Measurements from ENCODE around the gene TNFRSF4.
A peak's percentile ranks its signal among the peaks of the same experiment; 100 is the strongest.

The TNFRSF4 gene

GRCh38 chr1:1223891-1224290 is 9.9 kb upstream of the TNFRSF4 start:
- POLR2A ChIA-PET: no interaction called here
- CTCF ChIA-PET: no interaction called here
- no peak for DNase-seq (ENCODE audit: extremely low spot score)
- TF ChIP-seq FOXK2 (IDR thresholded peaks at IDR 0.05) (no peak), FOXM1 (IDR thresholded peaks at IDR 0.05; ENCODE audit: borderline replicate concordance) (no peak), PKNOX1 (IDR thresholded peaks at IDR 0.05) (no peak), ELF4 (IDR thresholded peaks at IDR 0.05) (no peak), NFRKB (IDR thresholded peaks at IDR 0.05) (no peak), CTBP1 (IDR thresholded peaks at IDR 0.05; ENCODE audit: borderline replicate concordance) (no peak), TARDBP (IDR thresholded peaks at IDR 0.05) (no peak), SP1 (IDR thresholded peaks at IDR 0.05) (no peak), ZNF384 (IDR thresholded peaks at IDR 0.05) (no peak), HDGF (IDR thresholded peaks at IDR 0.05; ENCODE audit: borderline replicate concordance) (no peak)

GRCh38 chr1:1223321-1223720 is 9.4 kb upstream of the TNFRSF4 start:
- CTCF ChIA-PET: no interaction called here
- no peak for DNase-seq (ENCODE audit: extremely low spot score)

GRCh38 chr1:1222575-1223225 is 8.7 kb upstream of the TNFRSF4 start:
- TF ChIP-seq ARNT (IDR thresholded peaks at IDR 0.05): no peak
- peak; percentile 63 for TF ChIP-seq TARDBP (IDR thresholded peaks at IDR 0.05)
- no peak for DNase-seq (ENCODE audit: extremely low spot score)
- POLR2A ChIA-PET: interaction anchor here (0.7 kb wide), 1 partner anchor 22 kb away, joined by 3 read pairs; no protein-coding TSS in a partner anchor
- CTCF ChIA-PET: no interaction called here

More at GRCh38 chr1:1223321-1223720, 9.4 kb upstream of the TNFRSF4 start:
- POLR2A ChIA-PET: interaction anchor here (0.7 kb wide), 1 partner anchor 23 kb away, joined by 3 read pairs; no protein-coding TSS in a partner anchor
- no peak for TF ChIP-seq TARDBP (IDR thresholded peaks at IDR 0.05)
- TF ChIP-seq CTBP1 (IDR thresholded peaks at IDR 0.05; ENCODE audit: borderline replicate concordance): no peak
- no peak for TF ChIP-seq NFRKB (IDR thresholded peaks at IDR 0.05)
- TF ChIP-seq LEF1 (IDR thresholded peaks at IDR 0.05; ENCODE audit: borderline replicate concordance): no peak
- no peak for TF ChIP-seq FOXM1 (IDR thresholded peaks at IDR 0.05; ENCODE audit: borderline replicate concordance)
- no peak for TF ChIP-seq FOXK2 (IDR thresholded peaks at IDR 0.05)
- no peak for TF ChIP-seq FOXA1 (IDR thresholded peaks at IDR 0.05)
- no peak for TF ChIP-seq BHLHE40 (IDR thresholded peaks at IDR 0.05; ENCODE audit: borderline replicate concordance)

- ChIA-PET POLR2A (no interaction called here), CTCF (no interaction called here)
- no peak for TF ChIP-seq PKNOX1 (IDR thresholded peaks at IDR 0.05)
- TF ChIP-seq FOXA1 (IDR thresholded peaks at IDR 0.05): no peak
- TF ChIP-seq ELF4 (IDR thresholded peaks at IDR 0.05): no peak
- TF ChIP-seq FOXM1 (IDR thresholded peaks at IDR 0.05; ENCODE audit: borderline replicate concordance): no peak
- no peak for TF ChIP-seq TARDBP (IDR thresholded peaks at IDR 0.05)
- no peak for TF ChIP-seq CTBP1 (IDR thresholded peaks at IDR 0.05; ENCODE audit: borderline replicate concordance)
- no peak for TF ChIP-seq L3MBTL2 (conservative IDR thresholded peaks at IDR 0.05)
- TF ChIP-seq SUZ12 (IDR thresholded peaks at IDR 0.05): no peak
- TF ChIP-seq ZNF384 (IDR thresholded peaks at IDR 0.05): no peak
- no peak for TF ChIP-seq ARNT (IDR thresholded peaks at IDR 0.05)
- TF ChIP-seq FOXK2 (IDR thresholded peaks at IDR 0.05): no peak
- DNase-seq (ENCODE audit: extremely low spot score): no peak
These were observed 8.1 kb upstream of the TNFRSF4 start for GRCh38 chr1:1221887-1222574.

- ChIA-PET CTCF (no interaction called here), POLR2A (no interaction called here)
- no peak for TF ChIP-seq PKNOX1 (IDR thresholded peaks at IDR 0.05)
- TF ChIP-seq BHLHE40 (IDR thresholded peaks at IDR 0.05; ENCODE audit: borderline replicate concordance): no peak
- no peak for TF ChIP-seq HDGF (IDR thresholded peaks at IDR 0.05; ENCODE audit: borderline replicate concordance)
- TF ChIP-seq NFRKB (IDR thresholded peaks at IDR 0.05): no peak
- TF ChIP-seq SP1 (IDR thresholded peaks at IDR 0.05): no peak
- no peak for TF ChIP-seq ZNF384 (IDR thresholded peaks at IDR 0.05)
- no peak for TF ChIP-seq FOXA1 (IDR thresholded peaks at IDR 0.05)
- TF ChIP-seq SUZ12 (IDR thresholded peaks at IDR 0.05): no peak
- TF ChIP-seq TARDBP (IDR thresholded peaks at IDR 0.05): no peak
- TF ChIP-seq FOXM1 (IDR thresholded peaks at IDR 0.05; ENCODE audit: borderline replicate concordance): no peak
- TF ChIP-seq CTBP1 (IDR thresholded peaks at IDR 0.05; ENCODE audit: borderline replicate concordance): no peak
- TF ChIP-seq L3MBTL2 (conservative IDR thresholded peaks at IDR 0.05): no peak
- no peak for TF ChIP-seq ARNT (IDR thresholded peaks at IDR 0.05)
- no peak for TF ChIP-seq LEF1 (IDR thresholded peaks at IDR 0.05; ENCODE audit: borderline replicate concordance)
- no peak for TF ChIP-seq FOXK2 (IDR thresholded peaks at IDR 0.05)
- no peak for TF ChIP-seq ELF4 (IDR thresholded peaks at IDR 0.05)
- DNase-seq (ENCODE audit: extremely low spot score): no peak
These were observed 6.2 kb upstream of the TNFRSF4 start for GRCh38 chr1:1220197-1220596.

GRCh38 chr1:1219341-1219740 is 5.4 kb upstream of the TNFRSF4 start:
- no peak for DNase-seq (ENCODE audit: extremely low spot score)
- CTCF ChIA-PET: no interaction called here
- POLR2A ChIA-PET: no interaction called here

More at GRCh38 chr1:1219341-1219740, 5.4 kb upstream of the TNFRSF4 start:
- TF ChIP-seq NFRKB (IDR thresholded peaks at IDR 0.05) (no peak), CTBP1 (IDR thresholded peaks at IDR 0.05; ENCODE audit: borderline replicate concordance) (no peak), FOXM1 (IDR thresholded peaks at IDR 0.05; ENCODE audit: borderline replicate concordance) (no peak), ELF4 (IDR thresholded peaks at IDR 0.05) (no peak), SP1 (IDR thresholded peaks at IDR 0.05) (no peak), HDGF (IDR thresholded peaks at IDR 0.05; ENCODE audit: borderline replicate concordance) (no peak)
